ENCODE data around the gene C1orf52.
"Not testable (repeated sequence)": the region's sequence is repeated elsewhere in the genome, so short reads cannot be mapped to it uniquely, and the experiment has no call there.

Gene C1orf52

DNA sequence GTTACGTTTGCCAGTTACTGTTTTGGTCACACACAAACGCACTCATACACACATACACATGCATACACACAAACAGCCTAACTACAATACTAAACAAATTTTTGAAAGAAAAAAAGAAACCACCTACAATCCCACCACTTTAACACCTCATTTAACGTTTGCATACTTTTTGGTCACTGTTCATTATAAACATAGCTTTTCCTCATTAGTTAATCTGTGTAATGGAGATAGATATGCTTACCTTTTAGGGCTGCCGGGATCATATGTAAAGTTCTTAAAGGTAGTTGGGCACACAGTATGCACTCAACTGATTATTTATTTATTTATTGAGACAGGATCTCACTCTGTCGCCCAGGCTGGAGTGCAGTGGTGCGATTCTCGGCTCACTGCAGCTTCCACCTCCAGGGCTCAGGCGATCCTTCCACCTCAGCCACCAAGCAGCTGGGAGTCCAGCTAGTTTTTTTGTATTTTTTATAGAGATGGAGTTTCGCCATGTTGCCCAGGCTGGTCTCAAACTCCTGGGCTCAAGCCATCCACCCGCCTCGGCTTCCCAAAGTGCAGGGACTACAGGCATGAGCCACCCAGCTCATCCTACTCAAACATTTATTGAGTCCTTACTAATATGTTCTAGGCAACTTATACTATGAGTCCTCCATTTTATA lies 17.6 kb upstream of the C1orf52 start:
- DNase-seq = no peak

DNA sequence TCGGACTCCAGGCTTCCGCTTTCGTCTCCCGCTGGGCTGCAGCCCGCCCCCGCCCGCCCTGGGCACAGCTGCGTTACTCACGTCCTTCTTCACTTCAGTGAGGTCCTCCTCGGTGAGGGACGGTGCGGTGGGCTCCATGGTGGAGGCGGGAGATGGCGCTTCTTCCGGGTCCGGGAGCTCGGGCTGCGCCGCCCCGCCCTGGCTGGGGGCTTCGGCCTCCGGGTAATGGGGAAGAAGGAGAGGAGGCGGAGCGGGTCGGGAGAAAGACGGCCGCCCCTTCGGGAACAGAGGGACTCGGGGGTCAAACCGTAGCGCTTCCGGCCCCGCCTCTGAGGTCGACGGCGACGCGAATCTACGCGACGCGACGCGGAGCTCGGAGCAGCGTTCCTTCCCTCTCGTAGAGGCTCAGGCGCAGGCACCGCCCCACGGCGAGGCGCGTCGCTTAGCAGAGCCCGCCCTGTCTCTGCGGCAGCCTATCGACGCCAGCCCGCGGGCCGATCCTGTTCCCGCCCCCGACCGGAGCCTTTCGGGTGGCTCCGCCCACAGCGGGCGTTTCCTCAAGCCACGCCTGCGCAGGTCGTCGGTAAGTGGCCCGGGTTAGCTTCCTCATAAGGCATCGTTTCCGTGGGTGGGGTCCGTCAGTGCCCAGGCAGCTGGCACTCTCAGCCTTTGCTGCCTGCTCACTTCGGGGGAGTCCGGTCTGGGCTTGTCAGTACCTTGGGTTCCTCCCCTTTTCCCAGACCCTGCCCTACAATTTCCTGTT lies 16.9 kb upstream of the C1orf52 start, which contains the start of gene BCL10:
TSS of gene BCL10 (minus strand) at position 418 of the 763 bp plus-strand sequence. CDS start at position 138, 280 bp downstream.
- DNase-seq = peak; percentile 98

DNA sequence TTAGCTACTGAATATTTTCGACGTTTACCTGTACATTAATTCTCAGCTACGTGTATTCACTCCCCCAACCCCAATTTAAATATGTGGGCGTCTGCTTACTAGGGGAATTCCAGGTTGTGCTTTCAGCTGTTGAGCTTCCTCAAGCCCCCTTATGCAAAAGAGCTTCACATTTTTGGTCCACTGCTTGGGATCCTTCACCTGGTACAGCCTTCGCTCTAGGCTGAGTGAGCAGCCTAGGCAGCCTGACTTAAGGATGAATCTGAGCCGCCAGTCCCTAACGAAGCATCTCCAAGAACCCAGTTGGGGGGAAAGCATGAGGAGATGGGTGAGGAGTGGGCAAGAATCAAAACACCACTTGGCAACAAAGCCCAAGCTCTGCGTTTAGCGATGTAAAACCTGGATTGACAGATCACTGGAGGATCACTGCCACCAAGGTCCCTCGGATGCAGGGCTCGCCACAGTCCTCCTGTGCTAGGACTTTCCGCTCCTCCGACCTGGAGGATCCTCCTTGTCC lies 16.3 kb upstream of the C1orf52 start:
- DNase-seq = peak; percentile 62

DNA sequence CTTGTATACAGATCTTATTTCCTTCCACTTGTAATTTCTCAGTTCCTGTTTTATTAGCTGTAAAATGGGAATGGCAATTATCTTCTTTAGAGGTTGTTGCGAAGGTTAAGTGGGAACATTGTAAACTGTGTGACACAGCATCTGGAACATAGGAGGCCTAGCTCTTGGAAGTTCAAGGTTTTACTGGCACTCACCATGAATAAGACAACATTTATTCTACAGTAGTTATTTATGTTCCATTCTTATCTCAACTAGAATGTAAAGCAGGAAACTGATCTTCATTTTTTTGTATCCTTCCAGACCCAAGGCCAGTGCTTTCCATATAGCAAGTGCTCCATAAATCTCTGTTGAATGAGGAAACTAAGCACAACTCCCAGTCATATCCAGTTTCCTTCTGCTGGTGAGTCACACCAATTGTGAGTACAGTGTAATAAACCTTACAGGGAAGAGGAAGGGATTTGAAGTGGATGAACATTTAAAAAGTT lies 15.5 kb upstream of the C1orf52 start:
- DNase-seq = no peak

DNA sequence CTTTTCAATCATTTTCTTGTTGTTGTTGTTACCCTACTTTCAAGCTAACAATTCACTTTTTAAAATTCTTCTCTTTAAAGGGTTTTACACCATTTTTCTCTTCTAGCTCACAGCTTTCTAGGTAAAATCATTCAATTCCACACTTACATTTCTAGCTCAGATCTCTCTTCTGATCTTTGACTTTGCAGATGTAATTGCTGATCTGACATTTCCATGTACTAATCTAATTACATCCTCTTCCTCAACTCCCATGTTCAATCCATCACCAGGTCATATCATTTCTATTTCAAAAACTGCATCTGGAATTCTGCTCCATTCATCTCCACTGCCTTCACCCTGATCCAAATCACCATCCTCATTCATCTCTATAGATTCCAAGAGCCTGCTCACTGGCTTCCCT lies 13.9 kb upstream of the C1orf52 start:
- DNase-seq = no peak

DNA sequence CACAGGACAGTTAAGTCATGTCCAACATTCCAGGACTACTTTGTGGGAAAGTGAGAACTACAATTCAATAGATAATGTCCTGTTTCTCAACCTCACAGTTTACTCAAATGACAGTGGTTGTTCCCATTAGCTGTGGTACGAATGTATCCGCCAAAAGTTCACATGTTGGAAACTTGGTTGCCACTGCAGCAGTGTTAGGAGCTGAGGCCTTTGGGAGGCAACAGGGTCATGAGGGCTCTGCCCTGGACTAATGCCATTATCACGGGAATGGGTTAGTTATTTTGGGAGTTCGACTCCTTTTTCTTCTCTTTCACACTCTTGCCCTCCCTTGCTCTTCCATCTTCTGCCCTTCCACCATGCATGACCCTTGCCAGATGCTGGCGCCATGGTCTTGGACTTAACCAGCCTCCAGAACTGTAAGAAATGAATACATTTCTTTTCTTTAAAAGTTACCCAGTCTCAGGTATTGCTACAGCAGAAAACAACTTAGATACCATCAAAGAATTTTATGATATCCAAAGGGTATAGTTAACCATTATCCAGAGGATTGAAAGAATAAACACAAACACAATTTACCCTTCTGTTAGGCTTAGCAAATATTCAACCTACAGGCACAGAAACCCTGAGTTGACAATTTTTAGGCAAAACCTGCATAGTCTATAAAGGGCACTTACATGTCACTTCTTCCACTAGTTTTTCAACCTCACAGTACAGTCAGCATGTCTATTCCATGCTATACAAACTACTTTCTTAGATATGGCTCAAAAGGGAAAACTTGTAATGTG lies 9.5 kb upstream of the C1orf52 start:
- no peak for DNase-seq

DNA sequence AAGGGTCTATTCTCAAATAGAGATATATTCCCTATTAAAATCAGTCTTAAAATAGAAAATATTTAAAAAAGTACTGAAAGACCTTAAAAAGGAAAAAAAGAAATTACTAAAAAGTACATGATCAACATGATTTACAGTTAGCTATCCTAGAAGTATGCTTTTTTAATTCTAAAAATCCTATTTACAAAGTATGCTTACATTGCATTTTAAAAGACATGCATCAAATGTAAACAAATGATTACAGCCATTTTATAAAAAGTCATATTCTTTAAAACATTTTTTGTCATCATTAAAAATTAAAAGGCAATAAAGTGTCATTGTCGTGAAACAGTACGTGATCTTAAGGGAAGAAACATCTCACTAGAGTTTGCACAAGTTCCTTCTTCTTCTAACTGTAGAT lies 7.9 kb upstream of the C1orf52 start:
- no peak for DNase-seq

DNA sequence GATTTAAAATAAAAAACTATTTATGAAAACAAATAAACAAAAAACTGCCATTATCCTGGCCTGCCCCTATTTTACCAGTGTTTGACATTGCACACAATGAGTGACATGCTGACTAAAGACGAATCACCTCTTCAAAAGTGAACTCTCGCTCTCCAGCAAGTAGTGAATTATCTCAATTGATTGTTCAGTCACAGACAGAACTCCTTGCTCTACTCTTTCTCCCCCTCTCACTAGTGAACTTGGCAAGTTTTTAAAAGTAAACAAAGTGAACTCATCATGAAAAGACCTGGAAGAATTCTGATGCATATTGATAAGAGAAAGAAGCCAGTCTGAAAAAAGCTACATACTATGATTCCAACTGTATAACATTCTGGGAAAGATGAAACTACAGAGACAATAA lies 4.7 kb upstream of the C1orf52 start:
- no peak for DNase-seq

DNA sequence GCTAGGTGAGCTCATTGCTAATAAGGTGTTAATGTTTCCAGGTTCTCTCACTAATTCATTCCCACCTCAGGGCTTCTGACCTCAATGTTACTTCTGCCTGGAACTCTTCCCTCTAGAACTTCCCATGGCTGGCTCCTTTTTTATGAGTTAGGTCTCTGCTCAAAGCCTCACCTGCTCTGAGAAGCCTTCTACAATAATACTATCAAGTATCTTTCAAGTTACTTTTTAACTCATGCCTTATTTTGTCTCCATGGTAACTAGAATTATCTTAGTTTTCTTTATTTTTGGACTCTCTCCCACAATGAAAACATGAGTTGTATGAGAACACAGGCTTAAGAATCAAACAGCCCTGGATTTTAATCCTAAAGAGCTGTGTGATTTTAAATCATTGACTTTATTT lies 3.5 kb upstream of the C1orf52 start:
- no peak for DNase-seq

DNA sequence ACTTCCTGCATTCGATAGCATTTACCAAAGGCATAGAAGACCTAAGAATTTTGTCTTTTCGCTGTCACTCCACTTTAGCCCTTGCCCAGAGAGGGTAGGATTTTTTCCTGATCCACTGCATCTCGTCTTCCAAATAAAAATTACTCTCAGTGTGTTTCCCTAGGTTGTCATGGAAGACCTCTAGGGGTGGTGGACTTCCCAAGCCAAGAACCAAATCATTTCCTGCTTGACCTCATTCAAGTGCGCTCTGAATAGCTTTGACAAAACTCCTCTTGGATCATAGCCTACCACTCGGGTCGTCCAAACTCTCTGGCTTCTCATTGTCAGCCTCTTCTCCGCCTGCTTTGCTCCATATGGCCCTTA lies 431 bp upstream of the C1orf52 start:
- DNase-seq = no peak

DNA sequence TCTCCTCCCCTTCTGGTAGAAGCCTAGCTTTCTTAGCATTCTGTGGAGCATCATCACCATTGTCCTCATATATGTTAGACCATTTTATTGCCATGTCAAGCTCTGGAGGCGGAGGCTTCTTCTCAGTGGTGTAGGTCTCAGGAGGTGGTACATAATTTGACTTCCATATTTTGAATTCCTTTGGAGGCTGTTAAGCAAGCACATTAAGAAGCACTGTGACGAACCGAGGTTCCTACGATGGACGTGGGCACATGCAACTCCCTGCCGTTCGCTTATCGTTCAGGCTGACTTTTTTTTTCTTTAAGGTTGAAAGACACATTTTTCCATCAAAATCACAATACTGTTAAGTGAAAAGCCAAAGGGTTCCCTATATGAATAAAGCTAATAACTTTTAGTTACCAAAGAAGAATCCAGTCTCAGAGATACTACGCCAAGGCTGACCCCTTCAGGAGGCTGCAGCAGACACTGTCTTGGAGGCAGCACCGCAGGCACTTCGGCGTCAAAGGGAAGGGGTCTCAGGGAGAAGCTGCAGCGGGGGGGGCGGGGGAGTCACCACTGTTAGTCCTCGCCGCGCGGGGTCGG lies 835 bp downstream of the C1orf52 start:
- DNase-seq = no peak

DNA sequence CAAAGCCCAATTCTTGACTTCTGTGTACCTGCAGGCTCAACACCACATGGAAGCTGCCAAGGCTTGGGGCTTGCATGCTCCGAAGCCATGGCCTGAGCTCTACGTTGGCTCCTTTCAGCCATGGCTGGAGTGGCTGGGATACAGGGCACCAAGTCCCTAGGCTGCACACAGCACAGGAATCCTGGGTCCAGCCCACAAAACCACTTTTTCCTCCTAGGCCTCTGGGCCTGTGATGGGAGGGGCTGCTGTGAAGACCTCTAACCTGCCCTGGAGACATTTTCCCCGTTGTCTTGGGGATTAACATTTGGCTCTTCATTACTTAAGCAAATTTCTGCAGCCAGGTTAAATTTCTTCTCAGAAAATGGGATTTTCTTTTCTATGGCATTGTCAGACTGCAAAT lies 10.4 kb downstream of the C1orf52 start:
- not testable (repeated sequence) for DNase-seq

DNA sequence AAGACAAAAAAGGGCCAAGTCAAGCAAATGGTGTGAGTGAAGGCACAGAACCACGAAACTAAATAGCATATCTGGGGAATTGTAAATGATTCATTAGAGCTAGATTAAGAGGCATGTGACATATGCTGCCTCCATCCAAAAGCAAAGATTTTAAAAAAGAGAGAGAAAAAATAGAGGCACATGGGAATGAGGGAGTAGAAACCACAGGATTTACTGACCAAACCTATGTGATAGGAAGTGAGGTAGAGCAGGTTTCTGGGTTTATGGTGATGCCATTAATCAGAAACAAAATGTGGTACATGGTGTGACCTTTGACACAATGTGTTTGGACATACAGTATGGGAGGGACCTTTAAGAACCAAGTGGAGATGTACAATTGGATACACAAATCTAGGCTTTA lies 13.6 kb downstream of the C1orf52 start:
- DNase-seq = no peak

DNA sequence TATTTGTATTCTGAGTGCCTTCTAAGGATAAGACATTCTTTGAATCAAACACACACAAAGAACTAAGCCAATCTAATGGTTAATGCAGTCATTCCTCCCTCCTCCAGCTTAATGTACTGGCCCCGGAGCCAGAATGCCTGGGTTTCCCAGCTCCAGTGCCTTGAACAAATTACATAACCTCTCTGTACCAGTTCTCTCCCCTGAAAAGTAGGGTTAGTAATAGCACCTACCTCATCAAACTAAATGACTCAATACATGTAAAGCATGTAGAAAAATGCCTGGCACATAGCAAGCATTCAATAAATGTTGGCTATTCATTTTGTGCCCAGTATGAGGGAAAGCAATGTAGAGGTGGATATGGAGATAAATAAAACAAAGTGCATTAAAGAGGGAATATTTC lies 14.0 kb downstream of the C1orf52 start:
- no peak for DNase-seq

DNA sequence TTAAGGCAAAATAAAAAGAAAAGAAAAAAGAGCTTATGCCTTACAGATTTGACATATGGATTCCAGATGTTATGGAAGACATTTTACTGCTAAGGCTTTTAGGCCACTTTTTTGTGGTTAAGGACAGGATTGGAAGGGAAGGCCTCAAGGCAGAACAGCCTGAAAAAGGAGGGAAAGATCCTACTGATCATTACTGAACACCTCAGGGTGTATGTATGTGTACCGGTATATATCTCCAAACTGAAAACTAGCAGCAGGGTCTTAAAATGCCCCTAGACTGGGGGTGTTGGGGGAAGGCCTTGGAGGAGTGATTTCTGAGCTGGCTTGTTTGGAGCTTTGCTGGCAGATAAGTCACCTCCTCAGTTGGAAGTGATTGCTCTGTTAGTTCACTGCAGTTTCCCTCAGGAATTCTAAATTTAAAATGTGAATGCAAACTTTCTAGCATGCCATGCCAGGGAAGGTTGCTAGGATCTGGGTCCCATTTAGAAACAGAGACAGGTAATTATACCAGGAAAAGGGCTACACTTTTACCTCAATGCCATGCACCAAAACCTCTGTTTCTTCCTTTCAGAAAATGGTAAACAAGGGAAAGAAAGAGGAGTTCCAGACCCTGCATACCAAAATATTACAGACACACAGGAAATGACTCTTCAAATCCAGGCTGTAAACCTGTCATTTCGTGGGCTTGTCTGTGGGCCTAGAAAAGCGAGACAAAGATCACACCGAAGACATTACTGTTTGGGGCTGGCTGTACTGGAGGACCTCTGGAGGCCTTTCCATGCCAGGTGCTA lies 15.0 kb downstream of the C1orf52 start:
- DNase-seq = no peak

DNA sequence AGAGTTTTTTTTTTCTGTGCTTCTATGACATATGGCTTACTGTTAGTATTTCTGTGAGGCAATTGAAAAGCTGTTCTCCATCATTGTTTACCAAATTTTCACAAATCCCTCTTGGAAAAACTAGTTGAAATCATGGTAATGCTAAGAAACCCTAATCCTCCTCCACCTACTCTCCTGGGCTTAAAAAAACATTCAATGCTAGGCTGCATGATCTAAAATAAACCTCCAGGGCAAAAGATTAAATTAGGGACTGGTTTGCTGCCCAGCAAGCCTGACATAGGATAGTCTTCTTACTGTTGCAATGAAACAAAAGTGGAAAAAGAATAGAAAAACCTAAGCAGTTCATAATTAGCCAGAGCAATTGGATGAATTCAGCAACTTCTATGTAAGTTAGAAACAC lies 16.1 kb downstream of the C1orf52 start:
- no peak for DNase-seq

DNA sequence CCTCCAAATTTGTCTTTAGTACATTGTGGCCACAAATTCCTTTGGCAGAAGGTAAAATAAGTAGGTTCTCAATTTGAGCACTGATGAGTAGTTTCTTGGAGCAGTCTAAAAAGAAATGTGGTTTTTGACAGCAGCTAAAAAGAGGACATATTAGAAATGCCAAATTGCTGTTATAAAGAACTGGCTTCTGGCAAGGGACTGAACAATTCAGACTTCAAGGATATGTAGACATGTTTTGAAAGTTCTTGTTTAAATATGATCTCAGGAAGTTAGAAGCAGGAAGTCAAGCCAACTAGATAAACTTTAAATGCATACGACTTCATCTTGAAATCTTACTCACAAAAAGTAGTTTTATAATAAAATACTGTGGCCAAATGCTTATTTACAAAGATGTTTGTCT lies 18.8 kb downstream of the C1orf52 start:
- no peak for DNase-seq

DNA sequence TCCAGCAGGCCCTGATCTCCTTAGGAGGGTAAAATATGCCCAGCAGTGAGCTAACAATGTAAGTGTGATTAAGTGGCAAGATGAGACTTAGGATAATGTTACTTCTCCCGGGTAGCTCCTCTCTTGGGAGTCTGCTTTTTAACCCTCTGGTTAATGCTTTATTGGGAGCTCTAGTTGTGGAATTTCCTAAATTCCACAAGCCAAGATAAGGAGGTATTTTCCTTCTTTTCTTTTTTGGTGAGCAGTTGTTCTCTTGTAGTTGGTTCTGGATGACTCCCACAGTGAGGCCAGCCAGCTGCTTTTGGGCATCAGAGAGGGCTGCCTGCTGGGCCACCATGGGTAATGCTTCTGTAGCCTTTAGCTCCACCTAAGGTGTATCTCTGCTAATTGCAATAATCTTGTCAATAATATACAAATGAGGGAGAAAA lies 19.3 kb downstream of the C1orf52 start:
- no peak for DNase-seq

DNA sequence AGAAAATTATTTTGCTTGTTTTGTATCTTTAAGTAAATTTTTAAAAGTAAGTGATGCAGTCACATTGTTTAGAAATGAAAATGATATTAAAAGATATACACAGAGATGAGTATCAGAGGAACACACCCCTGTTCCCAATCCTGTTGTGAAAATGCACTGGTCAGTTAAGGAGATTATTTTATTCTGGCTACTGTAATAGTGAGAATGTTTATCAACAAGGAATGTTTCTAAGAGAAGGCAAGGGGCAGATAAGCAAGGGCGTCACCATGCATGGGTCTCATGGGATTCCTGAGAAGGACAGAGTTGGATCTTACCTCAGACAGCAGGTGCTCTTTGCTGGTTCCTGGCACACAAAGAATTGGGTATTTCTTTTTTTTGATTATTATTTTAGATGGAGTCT lies 21.8 kb downstream of the C1orf52 start:
- no peak for DNase-seq

DNA sequence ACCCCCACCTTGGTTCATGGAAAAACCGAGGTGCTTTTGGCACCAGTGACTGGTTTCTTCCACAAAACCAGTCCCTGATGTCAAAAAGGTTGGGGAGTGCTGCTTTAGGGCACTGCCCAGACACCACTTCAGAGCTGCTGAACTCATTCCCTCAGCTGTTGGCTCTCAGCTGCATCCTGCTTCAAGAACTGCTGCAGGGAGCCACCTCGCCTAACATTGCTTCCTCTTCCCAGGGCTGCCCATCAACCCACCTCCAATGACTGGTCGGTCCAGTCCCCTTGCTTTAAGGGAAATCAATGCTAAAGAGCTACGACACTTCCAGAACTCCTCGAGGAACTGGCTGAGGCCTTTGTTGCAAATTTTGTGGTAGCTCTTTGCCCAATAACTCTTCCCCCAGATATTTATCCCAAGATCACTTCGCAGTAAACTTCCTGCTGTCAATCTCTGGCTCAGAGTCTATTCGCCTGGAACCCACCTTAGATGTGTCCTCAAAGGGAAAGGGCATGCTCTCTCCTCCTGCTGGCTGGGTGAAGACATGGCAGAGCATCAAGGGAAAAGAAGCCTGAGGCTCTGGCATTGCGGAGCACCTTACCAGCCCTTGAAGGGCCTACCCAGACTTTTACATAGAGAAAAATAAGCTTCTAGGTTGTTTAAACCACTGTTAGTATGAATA lies 29.0 kb downstream of the C1orf52 start:
- no peak for DNase-seq

DNA sequence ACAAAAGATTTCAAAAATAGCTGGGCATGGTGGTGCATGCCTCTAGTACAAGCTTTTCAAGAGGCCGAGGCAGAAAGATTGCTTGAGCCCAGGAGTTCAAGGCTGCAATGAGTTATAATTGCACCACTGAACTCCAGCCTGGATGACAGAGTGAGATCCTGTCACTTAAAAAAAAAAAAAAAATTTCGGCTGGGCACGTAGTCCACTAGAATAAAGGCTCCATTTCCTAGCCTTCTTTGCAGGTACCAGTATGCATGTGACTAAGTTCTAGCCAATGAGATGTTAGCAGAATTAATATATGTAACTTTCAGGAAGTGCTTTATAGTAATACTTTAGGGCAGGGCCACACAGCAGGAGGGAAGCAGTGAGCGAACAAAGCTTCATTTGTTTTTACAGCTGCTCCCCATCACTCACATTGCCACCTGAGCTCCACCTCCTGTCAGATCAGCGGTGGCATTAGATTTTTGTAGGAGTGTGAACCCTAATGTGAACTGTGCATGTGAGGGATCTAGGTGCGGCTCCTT lies 29.8 kb downstream of the C1orf52 start:
- DNase-seq = no peak
